GM19452 (cell line): ENCODE measurements around the gene RAB11B.
"Not testable (repeated sequence)": the region's sequence is repeated elsewhere in the genome, so short reads cannot be mapped to it uniquely, and the experiment has no call there.

ENCODE experiments used
- ATAC-seq: cut with Tn5 transposase; IDR thresholded peaks from one replicate; pipeline ENCODE4 v1.9.1; 2021; ENCODE audit not compliant: unreplicated experiment

Gene RAB11B

DNA sequence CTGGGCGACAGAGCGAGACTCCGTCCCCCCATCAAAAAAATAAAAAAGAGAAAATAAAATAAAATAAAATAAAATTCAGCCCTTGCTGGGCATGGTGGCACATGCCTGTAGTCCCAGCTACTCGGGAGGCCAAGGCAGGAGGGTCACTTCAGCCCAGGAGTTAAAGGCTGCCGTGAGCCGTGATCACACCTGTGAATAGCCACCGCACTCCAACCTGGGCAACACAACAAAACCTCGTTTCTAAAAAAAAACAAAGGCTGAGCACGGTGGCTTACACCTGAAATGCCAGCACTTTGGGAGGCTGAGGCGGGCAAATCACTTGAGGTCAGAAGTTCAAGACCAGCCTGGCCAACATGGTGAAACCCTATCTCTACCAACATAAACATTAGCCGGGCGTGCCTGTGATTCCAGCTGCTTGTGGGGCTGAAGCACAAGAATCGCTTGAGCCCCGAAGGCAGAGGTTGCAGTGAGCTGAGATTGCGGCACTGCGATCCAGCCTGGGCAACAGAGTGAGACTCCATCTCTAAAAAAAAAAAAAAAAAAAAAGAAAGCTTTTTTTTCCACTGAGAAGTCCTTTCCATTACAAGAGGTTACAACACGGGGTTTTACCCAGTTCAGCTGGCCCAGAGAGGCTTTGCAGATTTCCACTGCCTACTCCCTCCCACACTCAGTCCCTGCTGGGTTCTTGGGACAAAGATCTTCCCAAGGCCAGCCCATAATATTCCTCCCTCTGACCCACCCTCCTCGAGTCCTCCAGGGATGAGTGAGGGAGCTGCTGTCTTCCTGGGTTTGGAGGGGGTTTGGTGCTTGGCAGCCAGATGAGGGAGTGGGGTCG lies 19.8 kb upstream of the RAB11B start:
- ATAC-seq = no peak

DNA sequence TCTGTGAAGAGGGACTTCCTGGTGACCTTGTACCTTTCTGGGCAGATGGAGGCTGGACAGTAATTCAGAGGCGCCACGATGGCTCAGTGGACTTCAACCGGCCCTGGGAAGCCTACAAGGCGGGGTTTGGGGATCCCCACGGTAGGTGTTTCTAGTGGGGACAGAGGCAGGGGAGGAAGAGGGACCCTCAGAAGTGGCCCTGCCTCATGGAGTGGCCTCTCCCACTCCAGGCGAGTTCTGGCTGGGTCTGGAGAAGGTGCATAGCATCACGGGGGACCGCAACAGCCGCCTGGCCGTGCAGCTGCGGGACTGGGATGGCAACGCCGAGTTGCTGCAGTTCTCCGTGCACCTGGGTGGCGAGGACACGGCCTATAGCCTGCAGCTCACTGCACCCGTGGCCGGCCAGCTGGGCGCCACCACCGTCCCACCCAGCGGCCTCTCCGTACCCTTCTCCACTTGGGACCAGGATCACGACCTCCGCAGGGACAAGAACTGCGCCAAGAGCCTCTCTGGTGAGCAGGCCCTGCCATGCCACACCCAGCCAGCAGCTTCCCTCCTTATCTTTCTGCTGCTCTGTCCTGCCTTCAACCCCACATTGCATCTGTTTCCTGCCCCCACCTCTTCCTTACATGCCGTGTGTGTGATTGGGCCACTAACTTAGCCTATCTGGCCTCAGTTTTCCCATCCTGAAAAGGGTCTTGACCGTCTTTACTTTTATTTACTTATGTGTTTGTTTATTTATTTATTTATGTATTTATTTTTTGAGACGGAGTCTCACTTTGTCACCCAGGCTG lies 19.0 kb upstream of the RAB11B start:
- no peak for ATAC-seq

DNA sequence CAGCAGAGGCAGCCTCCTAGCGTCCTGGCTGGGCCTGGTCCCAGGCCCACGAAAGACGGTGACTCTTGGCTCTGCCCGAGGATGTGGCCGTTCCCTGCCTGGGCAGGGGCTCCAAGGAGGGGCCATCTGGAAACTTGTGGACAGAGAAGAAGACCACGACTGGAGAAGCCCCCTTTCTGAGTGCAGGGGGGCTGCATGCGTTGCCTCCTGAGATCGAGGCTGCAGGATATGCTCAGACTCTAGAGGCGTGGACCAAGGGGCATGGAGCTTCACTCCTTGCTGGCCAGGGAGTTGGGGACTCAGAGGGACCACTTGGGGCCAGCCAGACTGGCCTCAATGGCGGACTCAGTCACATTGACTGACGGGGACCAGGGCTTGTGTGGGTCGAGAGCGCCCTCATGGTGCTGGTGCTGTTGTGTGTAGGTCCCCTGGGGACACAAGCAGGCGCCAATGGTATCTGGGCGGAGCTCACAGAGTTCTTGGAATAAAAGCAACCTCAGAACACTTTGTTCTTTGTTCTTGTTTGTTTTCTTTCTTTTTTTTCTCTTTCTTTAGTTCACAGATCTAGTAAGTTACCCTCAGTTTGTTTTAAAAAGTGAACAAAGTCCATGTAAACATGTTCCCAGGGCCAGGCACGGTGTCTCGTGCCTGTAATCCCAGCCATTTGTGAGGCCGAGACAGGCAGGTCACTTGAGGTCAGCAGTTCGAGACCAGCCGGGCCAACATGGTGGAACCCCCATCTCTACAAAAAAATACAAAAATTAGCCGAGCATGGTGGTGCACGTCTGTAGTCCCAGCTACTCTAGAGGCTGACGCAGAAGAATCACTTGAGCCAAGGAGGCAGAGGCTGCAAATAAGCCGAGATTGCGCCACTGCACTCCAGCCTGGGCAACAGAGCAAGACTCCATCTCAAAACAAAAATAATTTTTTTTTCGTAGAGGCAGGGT lies 16.0 kb upstream of the RAB11B start:
- no peak for ATAC-seq

DNA sequence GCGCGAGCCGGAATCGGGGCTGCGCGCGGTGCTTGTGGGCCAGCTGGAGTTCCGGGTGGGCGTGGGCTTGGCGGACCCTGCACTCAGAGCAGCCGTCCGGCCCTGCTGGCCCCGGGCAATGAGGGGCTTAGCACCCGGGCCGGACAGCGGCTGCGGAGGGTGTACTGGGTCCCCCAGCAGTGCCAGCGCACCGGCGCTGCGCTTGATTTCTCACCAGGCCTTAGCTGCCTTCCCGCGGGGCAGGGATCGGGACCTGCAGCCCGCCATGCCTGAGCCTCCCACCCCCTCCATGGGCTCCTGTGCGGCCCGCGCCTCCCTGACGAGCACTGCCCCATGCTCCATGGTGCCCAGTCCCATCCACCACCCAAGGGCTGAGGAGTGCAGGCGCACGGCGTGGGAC lies 14.4 kb upstream of the RAB11B start:
- not testable (repeated sequence) for ATAC-seq

DNA sequence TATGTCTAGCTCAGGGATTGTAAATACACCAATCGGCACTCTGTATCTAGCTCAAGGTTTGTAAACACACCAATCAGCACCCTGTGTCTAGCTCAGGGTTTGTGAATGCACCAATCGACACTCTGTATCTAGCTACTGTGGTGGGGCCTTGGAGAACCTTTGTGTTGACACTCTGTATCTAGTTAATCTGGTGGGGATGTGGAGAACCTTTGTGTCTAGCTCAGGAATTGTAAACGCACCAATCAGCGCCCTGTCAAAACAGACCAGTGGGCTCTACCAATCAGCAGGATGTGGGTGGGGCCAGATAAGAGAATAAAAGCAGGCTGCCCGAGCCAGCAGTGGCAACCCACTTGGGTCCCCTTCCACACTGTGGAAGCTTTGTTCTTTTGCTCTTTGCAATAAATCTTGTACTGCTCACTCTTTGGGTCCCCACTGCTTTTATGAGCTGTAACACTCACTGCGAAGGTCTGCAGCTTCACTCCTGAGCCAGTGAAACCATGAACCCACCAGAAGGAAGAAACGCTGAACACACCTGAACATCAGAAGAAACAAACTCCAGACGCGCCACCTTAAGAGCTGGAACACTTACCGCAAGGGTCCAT lies 13.7 kb upstream of the RAB11B start:
- ATAC-seq = not testable (repeated sequence)

DNA sequence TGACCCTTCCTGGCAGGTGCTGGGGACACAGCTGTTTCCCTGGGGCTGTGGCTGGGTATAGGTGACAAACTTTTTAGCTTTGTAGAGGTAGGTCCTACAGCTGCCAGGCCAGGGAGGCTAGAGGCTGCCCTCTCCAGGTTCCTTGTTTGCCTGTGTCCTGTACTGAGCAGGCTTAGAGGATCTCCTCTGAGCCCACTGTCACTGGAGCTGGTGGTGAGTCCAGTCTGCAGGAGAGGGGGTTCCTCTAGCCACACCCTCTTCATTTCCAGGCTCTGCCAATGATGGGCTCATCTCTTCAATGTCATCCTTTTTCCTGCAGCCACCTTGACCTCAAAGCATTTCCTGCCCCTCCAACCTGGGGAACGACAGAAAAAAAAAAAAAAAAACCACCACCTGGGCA lies 12.6 kb upstream of the RAB11B start:
- ATAC-seq = no peak

DNA sequence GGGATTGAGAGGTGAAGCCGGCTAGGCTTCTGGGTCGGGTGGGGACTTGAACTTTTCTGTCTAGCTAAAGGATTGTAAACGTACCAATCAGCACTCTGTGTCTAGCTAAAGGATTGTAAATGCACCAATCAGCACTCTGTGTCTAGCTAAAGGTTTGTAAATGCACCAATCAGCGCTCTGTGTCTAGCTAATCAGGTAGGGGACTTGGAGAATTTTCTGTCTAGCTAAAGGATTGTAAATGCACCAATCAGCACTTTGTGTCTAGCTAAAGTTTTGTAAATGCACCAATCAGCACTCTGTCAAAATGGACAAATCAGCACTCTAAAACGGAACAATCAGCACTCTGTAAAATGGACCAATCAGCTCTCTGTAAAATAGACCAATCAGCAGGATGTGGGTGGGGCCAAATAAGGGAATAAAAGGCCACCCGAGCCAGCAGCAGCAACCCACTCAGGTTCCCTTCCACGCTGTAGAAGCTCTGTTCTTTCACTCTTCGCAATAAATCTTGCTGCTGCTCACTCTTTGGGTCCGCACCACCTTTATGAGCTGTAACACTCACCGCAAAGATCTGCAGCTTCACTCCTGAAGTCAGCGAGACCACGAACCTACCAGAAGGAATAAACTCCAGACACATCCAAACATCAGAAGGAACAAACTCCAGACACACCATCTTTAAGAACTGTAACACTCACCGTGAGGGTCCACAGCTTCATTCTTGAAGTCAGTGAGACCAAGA lies 10.8 kb upstream of the RAB11B start:
- ATAC-seq = not testable (repeated sequence)

DNA sequence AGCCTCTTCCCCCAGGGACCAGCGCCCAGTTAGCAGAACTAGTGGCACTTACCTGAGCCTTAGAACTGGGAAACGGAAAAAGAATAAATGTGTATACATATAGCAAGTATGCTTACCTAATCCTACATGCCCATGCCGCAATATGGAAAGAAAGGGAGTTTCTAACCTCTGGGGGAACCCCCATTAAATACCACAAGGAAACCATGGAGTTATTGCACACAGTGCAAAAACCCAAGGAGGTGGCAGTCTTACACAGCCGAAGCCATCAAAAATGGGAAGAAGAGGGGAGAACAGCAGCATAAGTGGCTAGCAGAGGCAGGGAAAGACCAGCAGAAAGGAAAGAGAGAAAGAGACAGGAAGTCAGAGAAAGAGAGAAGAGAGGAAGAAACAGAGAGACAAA lies 5.6 kb upstream of the RAB11B start:
- ATAC-seq = not testable (repeated sequence)

DNA sequence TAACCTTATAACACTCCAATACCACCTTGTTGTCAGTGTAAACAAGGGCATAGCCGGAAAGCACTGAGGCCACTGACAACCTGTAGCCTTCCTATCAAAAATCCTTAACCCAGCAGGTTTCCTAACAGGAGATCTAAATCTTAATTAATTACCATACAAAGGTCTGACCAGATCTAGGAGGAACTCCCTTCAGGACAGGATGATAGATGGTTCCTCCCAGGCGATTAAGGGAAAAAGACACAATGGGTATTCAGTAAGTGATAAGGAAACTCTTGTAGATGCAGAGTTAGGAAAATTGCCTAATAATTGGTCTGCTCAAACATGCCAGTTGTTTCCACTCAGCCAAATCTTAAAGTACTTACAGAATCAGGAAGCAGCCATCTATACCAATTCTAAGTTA lies 5.1 kb upstream of the RAB11B start:
- not testable (repeated sequence) for ATAC-seq

DNA sequence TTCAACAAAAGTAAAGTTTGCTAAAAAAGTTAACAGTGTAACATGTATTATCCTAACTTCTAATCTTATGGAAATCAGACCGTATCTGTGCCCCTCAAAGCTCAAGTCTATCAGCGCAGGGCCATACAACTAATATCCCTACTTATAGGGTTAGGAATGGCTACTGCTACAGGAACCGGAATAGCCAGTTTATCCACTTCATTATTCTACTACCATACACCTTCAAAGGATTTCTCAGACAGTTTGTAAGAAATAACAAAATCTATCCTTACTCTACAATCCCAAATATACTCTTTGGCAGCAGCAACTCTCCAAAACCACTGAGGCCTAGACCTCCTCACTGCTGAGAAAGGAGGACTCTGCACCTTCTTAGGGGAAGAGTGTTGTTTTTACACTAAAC lies 4.6 kb upstream of the RAB11B start:
- not testable (repeated sequence) for ATAC-seq

DNA sequence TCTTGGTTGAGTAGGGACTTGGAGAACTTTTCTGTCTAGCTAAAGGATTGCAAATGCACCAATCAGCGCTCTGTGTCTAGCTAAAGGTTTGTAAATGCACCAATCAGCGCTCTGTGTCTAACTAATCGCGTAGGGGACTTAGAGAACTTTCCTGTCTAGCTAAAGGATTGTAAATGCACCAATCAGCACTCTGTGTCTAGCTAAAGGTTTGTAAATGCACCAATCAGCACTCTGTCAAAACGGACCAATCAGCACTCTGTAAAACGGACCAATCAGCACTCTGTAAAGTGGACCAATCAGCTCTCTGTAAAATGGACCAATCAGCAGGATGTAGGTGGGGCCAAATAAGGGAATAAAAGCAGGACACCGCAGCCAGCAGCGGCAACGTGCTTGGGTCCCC lies 3.7 kb upstream of the RAB11B start:
- not testable (repeated sequence) for ATAC-seq

DNA sequence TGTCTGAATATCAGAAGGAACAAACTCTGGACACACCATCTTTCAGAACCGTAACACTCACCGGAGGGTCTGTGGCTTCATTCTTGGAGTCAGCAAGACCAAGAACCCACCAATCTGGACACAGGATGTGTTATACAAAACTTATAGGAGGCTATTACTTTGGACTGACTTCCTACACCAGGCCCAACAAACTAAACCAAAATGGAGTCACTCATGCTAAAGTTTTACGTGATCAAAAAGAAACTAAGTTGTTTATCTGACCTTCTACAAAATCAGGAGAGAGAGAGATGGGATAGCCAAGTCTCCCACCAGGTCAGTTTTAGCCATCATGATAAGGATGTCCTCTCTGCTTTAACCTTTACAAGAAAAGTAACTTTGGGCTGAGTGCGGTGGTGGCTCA lies 3.2 kb upstream of the RAB11B start:
- ATAC-seq = no peak

DNA sequence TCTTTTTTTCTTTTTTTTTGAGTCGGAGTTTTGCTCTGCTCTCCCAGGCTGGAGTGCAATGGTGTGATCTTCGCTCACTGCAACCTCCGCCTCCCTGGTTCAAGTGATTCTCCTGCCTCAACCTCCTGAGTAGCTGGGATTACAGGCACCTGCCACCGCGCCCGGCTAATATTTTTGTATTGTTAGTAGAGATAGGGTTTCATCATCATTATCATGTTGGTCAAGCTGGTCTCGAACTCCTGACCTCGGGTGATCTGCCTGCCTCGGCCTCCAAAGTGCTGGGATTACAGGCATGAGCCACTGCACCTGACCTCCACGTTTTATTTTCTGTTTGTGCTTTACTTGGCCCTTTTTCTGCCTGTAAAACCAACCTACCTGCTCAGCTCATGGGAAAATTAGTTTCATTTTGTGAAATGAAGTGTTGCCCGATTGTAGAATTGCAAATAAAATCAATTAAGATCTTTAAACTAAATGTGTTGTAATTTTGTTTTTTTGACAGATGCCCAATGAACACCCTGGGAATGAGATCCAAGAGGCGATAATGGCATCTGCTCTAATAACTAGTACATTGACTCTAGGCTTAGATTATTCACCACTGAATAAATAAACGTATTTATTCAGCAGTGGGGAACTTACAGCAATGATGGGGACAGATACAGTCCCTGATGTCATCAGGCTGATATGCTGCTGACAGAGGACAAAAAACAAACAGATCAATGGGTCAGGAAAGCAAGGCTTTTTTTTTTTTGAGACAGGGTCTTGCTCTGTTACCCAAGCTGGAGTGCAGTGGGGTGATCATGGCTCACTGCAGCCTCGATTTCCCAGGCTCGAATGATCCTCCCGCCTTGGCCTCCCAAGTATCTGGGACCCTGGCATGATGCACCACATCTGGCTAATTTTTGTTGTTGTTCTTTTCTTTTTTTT lies 2.2 kb upstream of the RAB11B start:
- ATAC-seq = no peak

DNA sequence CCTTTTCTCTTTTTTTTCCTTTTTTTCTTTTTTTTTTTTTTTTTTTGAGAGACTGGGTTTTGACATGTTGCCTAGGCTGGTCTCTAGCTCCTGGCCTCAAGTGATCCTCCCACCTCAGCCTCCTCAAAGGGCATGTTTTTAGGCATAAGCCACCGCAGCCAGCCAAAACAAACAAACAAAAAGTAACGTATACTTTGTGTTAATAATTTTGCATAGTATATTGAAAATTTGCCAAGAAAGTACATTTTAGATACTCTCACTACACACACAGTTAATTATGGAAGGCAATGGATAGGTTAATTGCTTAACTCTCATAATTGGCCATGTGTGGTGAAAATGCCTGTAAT lies 1.6 kb upstream of the RAB11B start:
- ATAC-seq = no peak

DNA sequence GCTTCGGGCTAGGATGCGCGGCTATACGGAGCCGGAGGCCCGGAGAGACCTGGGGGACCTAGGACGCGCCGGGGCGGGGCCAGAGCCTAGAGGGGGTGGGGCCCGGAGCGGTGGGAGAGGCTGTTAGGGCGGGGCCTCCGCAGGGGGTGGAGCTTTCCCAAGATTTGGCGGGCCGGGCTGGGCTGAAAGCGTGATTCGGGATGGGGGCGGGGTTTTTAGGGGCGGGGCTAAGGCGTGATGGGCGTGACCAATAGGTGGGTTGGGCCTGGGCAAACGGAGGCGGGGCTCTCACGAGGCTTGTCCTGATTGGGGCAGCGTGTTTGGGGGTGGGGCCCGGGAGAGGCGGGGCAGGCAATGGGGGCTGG lies 439 bp downstream of the RAB11B start:
- ATAC-seq = peak; percentile 33

DNA sequence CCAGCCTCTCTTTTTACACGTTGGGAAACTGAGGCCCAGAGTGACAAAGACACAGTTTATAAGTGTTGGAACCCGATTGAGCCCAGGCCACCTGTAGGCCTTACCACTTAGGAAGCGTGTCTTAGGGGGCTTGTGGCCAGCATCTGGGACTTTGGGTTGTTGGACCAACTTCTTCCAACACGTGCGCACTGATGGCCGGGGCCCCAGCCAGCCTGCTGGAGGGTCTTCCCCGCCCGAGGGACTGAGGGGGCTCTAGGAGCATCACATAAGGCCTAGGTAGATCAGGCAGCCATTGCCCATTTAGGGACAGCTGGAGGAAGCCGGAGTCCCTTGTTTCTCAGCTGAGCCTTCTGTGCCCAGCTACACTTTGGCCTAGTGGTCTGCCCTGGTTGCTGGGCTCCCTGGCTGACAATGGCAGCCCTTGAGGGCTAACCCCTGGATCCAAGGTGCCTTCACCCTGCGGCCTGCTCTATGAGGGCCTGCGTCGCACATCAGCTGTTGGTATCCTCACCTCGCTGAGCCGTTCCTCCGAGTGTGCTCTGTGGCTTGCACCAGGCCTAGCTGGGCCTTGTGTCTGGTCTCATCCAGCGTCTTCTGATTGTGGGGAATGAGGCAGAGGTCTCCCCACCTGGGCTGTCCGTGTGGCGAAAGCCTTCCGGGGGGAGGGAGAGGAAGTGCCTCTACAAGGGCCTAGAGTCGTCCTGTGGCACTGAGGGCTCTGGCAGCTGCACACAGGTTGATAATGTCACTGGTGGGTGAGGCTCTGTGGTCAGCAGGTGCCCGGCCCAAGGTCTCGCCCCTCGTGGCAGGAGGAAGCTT lies 1.2 kb downstream of the RAB11B start:
- no peak for ATAC-seq

DNA sequence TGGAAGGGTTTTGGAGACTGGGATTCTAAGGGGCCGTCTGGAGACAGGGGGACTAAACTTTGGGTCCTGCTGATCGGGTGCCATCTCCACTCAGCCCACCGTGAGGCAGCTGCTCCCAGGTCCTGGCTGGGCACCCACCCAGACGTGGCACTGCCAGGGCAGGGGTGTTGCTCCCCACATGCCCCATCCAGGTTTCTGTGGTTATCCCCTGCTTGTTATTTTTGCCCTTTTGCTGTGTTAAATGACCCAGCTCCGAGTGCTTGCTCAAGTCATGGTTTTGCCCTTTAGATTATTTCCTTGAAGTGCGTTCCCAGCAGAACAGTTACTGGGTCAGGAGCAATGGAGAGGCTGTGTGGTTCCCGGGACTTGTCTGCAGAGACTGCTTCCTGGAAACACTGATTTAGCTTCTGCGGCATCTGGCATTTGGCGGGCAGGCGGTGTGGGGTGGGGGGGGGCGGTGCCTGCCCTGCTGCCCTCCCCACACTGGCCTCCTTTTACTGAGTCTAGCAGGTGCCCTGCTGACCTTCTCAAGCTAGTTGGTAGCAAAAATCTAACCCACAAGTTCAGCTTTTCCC lies 1.9 kb downstream of the RAB11B start:
- ATAC-seq = no peak
